ENCODE data around the gene NCBP2.

NCBP2 gene

GRCh38 chr3:196942226-196942914 is at the start of gene NCBP2:
NCBP2 (minus strand) TSS chr3:196942528; CDS start chr3:196942503, 25 bp downstream.
- Histone ChIP-seq H3K9me3 (ENCODE audit: control insufficient read depth, low read depth, low read length) (no peaks in the 10 kb centered on the region), H3K27ac (ENCODE audit: low read length) (peak within 1 kb of the TSS; percentile 77), H3K4me3 (ENCODE audit: low read length) (peak within 1 kb of the TSS; percentile 95), H3K9ac (ENCODE audit: low read length) (peak within 1 kb of the TSS; percentile 96), H3K27me3 (ENCODE audit: control insufficient read depth, insufficient read depth, low read length) (no peaks in the 10 kb centered on the region), H3K4me1 (ENCODE audit: control insufficient read depth, low read depth, low read length) (no peaks in the 10 kb centered on the region), H3K36me3 (ENCODE audit: control insufficient read depth, low read depth, low read length) (peaks cover 23% of the 10 kb centered on the region)

- no peak overlapping the region for H3K9ac ChIP-seq (ENCODE audit: low read length)
- no peaks in the 10 kb centered on the region for H3K27me3 ChIP-seq (ENCODE audit: control insufficient read depth, insufficient read depth, low read length)
- no peaks in the 10 kb centered on the region for H3K36me3 ChIP-seq (ENCODE audit: control insufficient read depth, low read depth, low read length)
- H3K9me3 ChIP-seq (ENCODE audit: control insufficient read depth, low read depth, low read length) = no peaks in the 10 kb centered on the region
- H3K4me3 ChIP-seq (ENCODE audit: low read length) = no peak overlapping the region
- H3K4me1 ChIP-seq (ENCODE audit: control insufficient read depth, low read depth, low read length) = no peaks in the 10 kb centered on the region
- no peak overlapping the region for H3K27ac ChIP-seq (ENCODE audit: low read length)
These were observed 49.5 kb upstream of the NCBP2 start for GRCh38 chr3:196991581-196992460.

GRCh38 chr3:196990601-196991007 is 48.3 kb upstream of the NCBP2 start:
- Histone ChIP-seq H3K9me3 (ENCODE audit: control insufficient read depth, low read depth, low read length) (no peaks in the 10 kb centered on the region), H3K36me3 (ENCODE audit: control insufficient read depth, low read depth, low read length) (no peaks in the 10 kb centered on the region), H3K27ac (ENCODE audit: low read length) (no peak overlapping the region), H3K4me1 (ENCODE audit: control insufficient read depth, low read depth, low read length) (no peaks in the 10 kb centered on the region), H3K27me3 (ENCODE audit: control insufficient read depth, insufficient read depth, low read length) (no peaks in the 10 kb centered on the region), H3K4me3 (ENCODE audit: low read length) (no peak overlapping the region), H3K9ac (ENCODE audit: low read length) (no peak overlapping the region)

GRCh38 chr3:196989721-196990262 is 47.5 kb upstream of the NCBP2 start:
- Histone ChIP-seq H3K9ac (ENCODE audit: low read length) (no peak overlapping the region), H3K27ac (ENCODE audit: low read length) (no peak overlapping the region), H3K9me3 (ENCODE audit: control insufficient read depth, low read depth, low read length) (no peaks in the 10 kb centered on the region), H3K4me3 (ENCODE audit: low read length) (no peak overlapping the region), H3K36me3 (ENCODE audit: control insufficient read depth, low read depth, low read length) (no peaks in the 10 kb centered on the region), H3K4me1 (ENCODE audit: control insufficient read depth, low read depth, low read length) (no peaks in the 10 kb centered on the region), H3K27me3 (ENCODE audit: control insufficient read depth, insufficient read depth, low read length) (no peaks in the 10 kb centered on the region)

- Histone ChIP-seq H3K36me3 (ENCODE audit: control insufficient read depth, low read depth, low read length) (no peaks in the 10 kb centered on the region), H3K4me3 (ENCODE audit: low read length) (no peak overlapping the region), H3K9ac (ENCODE audit: low read length) (no peak overlapping the region), H3K9me3 (ENCODE audit: control insufficient read depth, low read depth, low read length) (no peaks in the 10 kb centered on the region), H3K27me3 (ENCODE audit: control insufficient read depth, insufficient read depth, low read length) (no peaks in the 10 kb centered on the region), H3K4me1 (ENCODE audit: control insufficient read depth, low read depth, low read length) (no peaks in the 10 kb centered on the region), H3K27ac (ENCODE audit: low read length) (no peak overlapping the region)
These were observed 46.1 kb upstream of the NCBP2 start for GRCh38 chr3:196988241-196989029.

GRCh38 chr3:196987022-196987421 is 44.7 kb upstream of the NCBP2 start:
- no peak overlapping the region for H3K4me3 ChIP-seq (ENCODE audit: low read length)
- no peak overlapping the region for H3K27ac ChIP-seq (ENCODE audit: low read length)
- no peaks in the 10 kb centered on the region for H3K9me3 ChIP-seq (ENCODE audit: control insufficient read depth, low read depth, low read length)
- no peaks in the 10 kb centered on the region for H3K36me3 ChIP-seq (ENCODE audit: control insufficient read depth, low read depth, low read length)
- H3K27me3 ChIP-seq (ENCODE audit: control insufficient read depth, insufficient read depth, low read length) = no peaks in the 10 kb centered on the region
- no peaks in the 10 kb centered on the region for H3K4me1 ChIP-seq (ENCODE audit: control insufficient read depth, low read depth, low read length)
- H3K9ac ChIP-seq (ENCODE audit: low read length) = no peak overlapping the region

GRCh38 chr3:196985954-196986885 is 43.9 kb upstream of the NCBP2 start:
- H3K4me1 ChIP-seq (ENCODE audit: control insufficient read depth, low read depth, low read length) = no peaks in the 10 kb centered on the region
- H3K36me3 ChIP-seq (ENCODE audit: control insufficient read depth, low read depth, low read length) = no peaks in the 10 kb centered on the region
- H3K27ac ChIP-seq (ENCODE audit: low read length) = no peak overlapping the region
- H3K9ac ChIP-seq (ENCODE audit: low read length) = no peak overlapping the region
- H3K27me3 ChIP-seq (ENCODE audit: control insufficient read depth, insufficient read depth, low read length) = no peaks in the 10 kb centered on the region
- no peaks in the 10 kb centered on the region for H3K9me3 ChIP-seq (ENCODE audit: control insufficient read depth, low read depth, low read length)
- no peak overlapping the region for H3K4me3 ChIP-seq (ENCODE audit: low read length)

GRCh38 chr3:196985298-196985697 is 43.0 kb upstream of the NCBP2 start:
- Histone ChIP-seq H3K9ac (ENCODE audit: low read length) (no peak overlapping the region), H3K9me3 (ENCODE audit: control insufficient read depth, low read depth, low read length) (no peaks in the 10 kb centered on the region), H3K27me3 (ENCODE audit: control insufficient read depth, insufficient read depth, low read length) (no peaks in the 10 kb centered on the region), H3K4me1 (ENCODE audit: control insufficient read depth, low read depth, low read length) (no peaks in the 10 kb centered on the region), H3K27ac (ENCODE audit: low read length) (no peak overlapping the region), H3K36me3 (ENCODE audit: control insufficient read depth, low read depth, low read length) (no peaks in the 10 kb centered on the region), H3K4me3 (ENCODE audit: low read length) (no peak overlapping the region)

- Histone ChIP-seq H3K4me1 (ENCODE audit: control insufficient read depth, low read depth, low read length) (no peaks in the 10 kb centered on the region), H3K27me3 (ENCODE audit: control insufficient read depth, insufficient read depth, low read length) (peaks cover 4% of the 10 kb centered on the region), H3K27ac (ENCODE audit: low read length) (no peak overlapping the region), H3K4me3 (ENCODE audit: low read length) (no peak overlapping the region), H3K9ac (ENCODE audit: low read length) (no peak overlapping the region), H3K36me3 (ENCODE audit: control insufficient read depth, low read depth, low read length) (no peaks in the 10 kb centered on the region), H3K9me3 (ENCODE audit: control insufficient read depth, low read depth, low read length) (no peaks in the 10 kb centered on the region)
These were observed 40.9 kb upstream of the NCBP2 start for GRCh38 chr3:196983186-196983585.

- Histone ChIP-seq H3K36me3 (ENCODE audit: control insufficient read depth, low read depth, low read length) (no peaks in the 10 kb centered on the region), H3K9me3 (ENCODE audit: control insufficient read depth, low read depth, low read length) (no peaks in the 10 kb centered on the region), H3K4me1 (ENCODE audit: control insufficient read depth, low read depth, low read length) (no peaks in the 10 kb centered on the region), H3K9ac (ENCODE audit: low read length) (no peak overlapping the region), H3K27ac (ENCODE audit: low read length) (no peak overlapping the region), H3K4me3 (ENCODE audit: low read length) (no peak overlapping the region), H3K27me3 (ENCODE audit: control insufficient read depth, insufficient read depth, low read length) (peaks cover 5% of the 10 kb centered on the region)
These were observed 39.3 kb upstream of the NCBP2 start for GRCh38 chr3:196981657-196982056.

All from iPS-18a (cell line).